GM19395 (cell line): ENCODE data around the gene SDHAF4.
"Not testable (repeated sequence)": the region's sequence is repeated elsewhere in the genome, so short reads cannot be mapped to it uniquely, and the experiment has no call there.

Source experiments
- ATAC-seq: cut with Tn5 transposase; IDR thresholded peaks from one replicate; pipeline ENCODE4 v1.9.1; 2021; ENCODE audit warnings: mild to moderate bottlenecking, moderate library complexity; ENCODE audit not compliant: unreplicated experiment

The SDHAF4 gene

GRCh38 chr6:70566751-70567382, at the start of gene SDHAF4:
SDHAF4 (plus strand) TSS chr6:70566930; CDS start chr6:70566941, 11 bp downstream.
- peak; percentile 99 for ATAC-seq

- no peak for ATAC-seq
Measured at GRCh38 chr6:70518723-70519122, 48.0 kb upstream of the SDHAF4 start.

- no peak for ATAC-seq
Measured at GRCh38 chr6:70520575-70520974, 46.2 kb upstream of the SDHAF4 start.

- no peak for ATAC-seq
Measured at GRCh38 chr6:70524721-70525286, 41.9 kb upstream of the SDHAF4 start.

- no peak for ATAC-seq
Measured at GRCh38 chr6:70527071-70527737, 39.5 kb upstream of the SDHAF4 start.

- ATAC-seq, result no peak
Measured at GRCh38 chr6:70530023-70530422, 36.7 kb upstream of the SDHAF4 start.

- ATAC-seq, result peak; percentile 60
Measured at GRCh38 chr6:70531133-70531532, 35.6 kb upstream of the SDHAF4 start.

- no peak for ATAC-seq
Measured at GRCh38 chr6:70537266-70537665, 29.5 kb upstream of the SDHAF4 start.

- ATAC-seq, result peak; percentile 88
Measured at GRCh38 chr6:70538376-70538775, 28.4 kb upstream of the SDHAF4 start.

- no peak for ATAC-seq
Measured at GRCh38 chr6:70547313-70547712, 19.4 kb upstream of the SDHAF4 start.

GRCh38 chr6:70547905-70548304, 18.8 kb upstream of the SDHAF4 start:
- no peak for ATAC-seq

- ATAC-seq, result no peak
Measured at GRCh38 chr6:70549327-70549726, 17.4 kb upstream of the SDHAF4 start.

GRCh38 chr6:70551566-70551965, 15.2 kb upstream of the SDHAF4 start:
- ATAC-seq, result no peak

- not testable (repeated sequence) for ATAC-seq
Measured at GRCh38 chr6:70552286-70552940, 14.3 kb upstream of the SDHAF4 start.

- ATAC-seq, result no peak
Measured at GRCh38 chr6:70552974-70553373, 13.8 kb upstream of the SDHAF4 start.

- no peak for ATAC-seq
Measured at GRCh38 chr6:70557998-70558397, 8.7 kb upstream of the SDHAF4 start.

GRCh38 chr6:70562401-70562800, 4.3 kb upstream of the SDHAF4 start:
- ATAC-seq, result not testable (repeated sequence)

GRCh38 chr6:70563530-70563929, 3.2 kb upstream of the SDHAF4 start:
- no peak for ATAC-seq

- no peak for ATAC-seq
Measured at GRCh38 chr6:70574643-70575042, 7.9 kb downstream of the SDHAF4 start.

GRCh38 chr6:70575899-70576495, 9.3 kb downstream of the SDHAF4 start:
- no peak for ATAC-seq

- ATAC-seq, result peak; percentile 100
Measured at GRCh38 chr6:70586114-70586513, 19.4 kb downstream of the SDHAF4 start.
